Progenitor cell of endocrine pancreas (in vitro differentiated cells): ENCODE results near the gene RGPD3. TPM values are rescaled to one million over a fixed set of nuclear protein-coding genes. Genes with fewer than 3 reads are reported as not detected.

Source experiments
- DNase-seq: peaks from one replicate; pipeline ENCODE4 v3.0.0; 2021; ENCODE audit warnings: low spot score; ENCODE audit not compliant: unreplicated experiment
- H3K27ac Mint-ChIP-seq: 2 replicates; pipeline ENCODE4 v1.8.0; 2021; ENCODE audit warnings: mild to moderate bottlenecking, moderate library complexity, mixed read lengths
- H3K27me3 Mint-ChIP-seq: 2 replicates; pipeline ENCODE4 v1.8.0; 2021; ENCODE audit warnings: mixed read lengths
- H3K36me3 Mint-ChIP-seq: 2 replicates; pipeline ENCODE4 v1.8.0; 2022; ENCODE audit warnings: mixed read lengths; ENCODE audit not compliant: insufficient read depth
- H3K4me1 Mint-ChIP-seq: 2 replicates; pipeline ENCODE4 v1.8.0; 2021; ENCODE audit warnings: low read depth, mixed read lengths
- H3K4me3 Mint-ChIP-seq: 2 replicates; pipeline ENCODE4 v1.8.0; 2021; ENCODE audit warnings: low read depth, mild to moderate bottlenecking, moderate library complexity, mixed read lengths
- H3K9me3 Mint-ChIP-seq: 2 replicates; pipeline ENCODE4 v1.8.0; 2021; ENCODE audit warnings: low read depth, mixed read lengths
- CTCF ChIP-seq: fragments of 200-600 bp; sonication (generic); IDR thresholded peaks from one replicate; pipeline ENCODE4 v1.5.0; 2021; ENCODE audit warnings: antibody characterized with exemption, mild to moderate bottlenecking; ENCODE audit not compliant: unreplicated experiment
- total RNA-seq: library from RNA; stranded (reverse); gene quantifications from 2 replicates; pipeline ENCODE4 v1.2.1, GENCODE V29; 2021

RGPD3 gene
- total RNA-seq, 1 donor from 2014 or later: 0.07 TPM

DNA sequence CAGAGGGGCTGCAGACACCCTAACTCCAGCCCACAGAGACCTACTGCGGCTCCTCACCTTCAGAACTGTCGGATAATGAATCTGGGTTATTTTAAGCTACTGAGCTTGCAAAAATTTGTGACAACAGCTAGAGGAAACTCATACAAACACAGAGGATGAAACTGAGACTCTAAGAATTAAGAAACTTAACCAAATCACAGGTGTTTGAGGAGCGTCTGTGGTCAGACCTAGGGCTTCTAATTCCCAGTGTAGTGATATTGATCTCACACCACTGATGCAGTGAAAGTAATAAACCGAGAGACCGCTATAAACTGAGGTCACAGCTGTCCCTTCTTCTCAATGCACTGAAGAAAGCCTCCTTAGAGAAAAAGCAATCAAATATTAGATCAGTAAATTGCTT, 110.1 kb downstream of the RGPD3 start:
- DNase-seq: no peak
- H3K4me3 Mint-ChIP-seq: no peak overlapping the region
- no peaks in the 10 kb centered on the region for H3K27me3 Mint-ChIP-seq
- peaks cover 6% of the 10 kb centered on the region for H3K9me3 Mint-ChIP-seq
- no peak for TF ChIP-seq CTCF
- no peak overlapping the region for H3K27ac Mint-ChIP-seq
- no peaks in the 10 kb centered on the region for H3K36me3 Mint-ChIP-seq
- no peaks in the 10 kb centered on the region for H3K4me1 Mint-ChIP-seq

DNA sequence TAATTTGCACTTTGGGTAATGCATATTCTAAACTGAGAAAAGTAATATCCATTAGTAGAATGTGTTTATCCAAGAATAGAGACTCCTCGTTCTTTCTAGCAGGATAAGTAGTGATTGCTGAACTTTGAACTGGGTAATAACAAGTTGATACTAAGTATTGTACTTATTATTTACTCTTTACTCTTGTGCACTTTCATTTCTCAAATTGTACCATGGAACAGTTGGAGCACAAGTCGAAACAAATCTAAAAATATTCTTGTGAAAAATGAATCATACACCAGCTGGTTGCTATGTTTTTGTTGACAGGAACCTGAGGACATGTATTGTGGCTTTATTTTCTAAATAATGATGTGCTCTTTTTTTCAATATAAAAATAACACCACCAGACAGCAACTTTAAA, 111.9 kb downstream of the RGPD3 start:
- no peak for TF ChIP-seq CTCF
- H3K9me3 Mint-ChIP-seq: peaks cover 6% of the 10 kb centered on the region
- DNase-seq: no peak
- H3K27me3 Mint-ChIP-seq: no peaks in the 10 kb centered on the region
- H3K27ac Mint-ChIP-seq: no peak overlapping the region
- no peaks in the 10 kb centered on the region for H3K4me1 Mint-ChIP-seq
- no peak overlapping the region for H3K4me3 Mint-ChIP-seq
- H3K36me3 Mint-ChIP-seq: no peaks in the 10 kb centered on the region

DNA sequence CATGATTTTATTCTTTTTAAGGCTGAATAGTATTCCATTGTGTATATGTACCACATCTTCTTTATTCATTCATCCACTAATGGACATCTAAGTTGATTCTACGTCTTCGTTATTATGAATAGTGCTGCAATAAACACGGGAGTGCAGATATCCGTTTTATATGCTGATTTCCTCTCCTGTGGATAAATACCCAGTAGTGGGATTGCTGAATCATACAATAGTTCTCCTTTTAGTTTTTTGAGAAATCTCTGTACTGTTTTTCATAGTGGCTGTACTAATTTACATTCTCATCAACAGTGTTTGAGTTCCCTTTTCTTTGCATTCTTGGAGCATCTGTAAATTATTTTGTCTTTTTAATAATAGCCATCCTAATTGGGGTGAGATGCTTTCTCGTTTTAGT, 114.5 kb downstream of the RGPD3 start:
- H3K4me3 Mint-ChIP-seq: no peak overlapping the region

GRCh38 chr2:106350980-106351379, 117.2 kb downstream of the RGPD3 start:
- DNase-seq: no peak
- peaks cover 6% of the 10 kb centered on the region for H3K9me3 Mint-ChIP-seq
- no peaks in the 10 kb centered on the region for H3K27me3 Mint-ChIP-seq
- peaks cover 1% of the 10 kb centered on the region for H3K4me1 Mint-ChIP-seq
- no peak for TF ChIP-seq CTCF
- H3K36me3 Mint-ChIP-seq: no peaks in the 10 kb centered on the region
- H3K27ac Mint-ChIP-seq: no peak overlapping the region
- H3K4me3 Mint-ChIP-seq: no peak overlapping the region

More for the DNA sequence above, 114.5 kb downstream of the RGPD3 start:
- DNase-seq: no peak
- Mint-ChIP-seq H3K36me3 (no peaks in the 10 kb centered on the region), H3K9me3 (peaks cover 6% of the 10 kb centered on the region), H3K27me3 (no peaks in the 10 kb centered on the region), H3K4me1 (no peaks in the 10 kb centered on the region), H3K27ac (no peak overlapping the region)
- TF ChIP-seq CTCF: no peak

GRCh38 chr2:106344302-106344701, 123.9 kb downstream of the RGPD3 start:
- peaks cover 3% of the 10 kb centered on the region for H3K27me3 Mint-ChIP-seq
- DNase-seq: no peak
- H3K4me1 Mint-ChIP-seq: peaks cover 1% of the 10 kb centered on the region
- no peak overlapping the region for H3K4me3 Mint-ChIP-seq
- no peaks in the 10 kb centered on the region for H3K36me3 Mint-ChIP-seq
- no peak overlapping the region for H3K27ac Mint-ChIP-seq
- TF ChIP-seq CTCF: no peak
- peaks cover 4% of the 10 kb centered on the region for H3K9me3 Mint-ChIP-seq

DNA sequence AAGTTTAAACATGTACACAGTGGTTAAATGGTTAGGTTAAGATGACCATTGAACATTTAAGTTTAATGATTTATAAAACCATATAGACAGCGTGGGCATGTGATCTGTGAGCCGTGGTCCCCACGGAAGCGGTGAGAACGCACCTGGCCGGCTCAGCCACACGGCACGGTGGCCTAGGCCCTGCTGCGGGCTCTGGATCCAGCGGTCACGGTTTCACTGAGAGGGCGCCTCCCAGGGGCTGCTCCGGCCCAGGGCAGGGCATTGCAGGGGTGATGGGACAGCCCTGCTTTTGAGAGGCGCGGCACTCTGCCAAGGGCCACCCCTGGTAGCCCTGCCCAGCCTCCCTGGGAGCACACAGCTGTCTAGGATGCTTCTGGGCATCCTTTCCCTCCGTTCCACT, 124.9 kb downstream of the RGPD3 start:
- Mint-ChIP-seq H3K27ac (no peak overlapping the region), H3K4me3 (no peak overlapping the region), H3K4me1 (peaks cover 1% of the 10 kb centered on the region), H3K27me3 (peaks cover 9% of the 10 kb centered on the region), H3K9me3 (peaks cover 4% of the 10 kb centered on the region), H3K36me3 (no peaks in the 10 kb centered on the region)
- no peak for DNase-seq
- no peak for TF ChIP-seq CTCF
